Activated T-cell treated with anti-CD3 and anti-CD28 coated beads, Interleukin-2, amount 50 U/mL, for 72 hours (primary cell): ENCODE data around the gene NRCAM. TPM values are rescaled to one million over a fixed set of nuclear protein-coding genes. Genes with fewer than 3 reads are reported as not detected.
"Not testable (repeated sequence)": the region's sequence is repeated elsewhere in the genome, so short reads cannot be mapped to it uniquely, and the experiment has no call there.

Experiments
- ATAC-seq, 2 donors: fragments of 150-1000 bp; cut with Tn5 transposase; replicated peaks in 1 of 2; 2 replicates each; pipeline ENCODE4 v1.10.0; 2021; ENCODE audit warnings: moderate library complexity in 2 of 2, mild to moderate bottlenecking in 1 of 2
- DNase-seq, 2 donors: peaks; one replicate each; pipeline ENCODE4 v3.0.0; 2021 to 2022; ENCODE audit warnings: mixed read lengths in 1 of 2
- H3K27ac Mint-ChIP-seq: one replicate; pipeline ENCODE4 v1.8.0; 2022; ENCODE audit warnings: mild to moderate bottlenecking, moderate library complexity, mixed read lengths
- H3K27me3 Mint-ChIP-seq: one replicate; pipeline ENCODE4 v1.8.0; 2022; ENCODE audit warnings: low read depth, mixed read lengths
- H3K36me3 Mint-ChIP-seq, 2 donors: one replicate each; pipeline ENCODE4 v1.8.0; 2022; ENCODE audit warnings: mixed read lengths in 2 of 2, mild to moderate bottlenecking in 1 of 2; ENCODE audit not compliant: insufficient read depth in 2 of 2
- H3K4me1 Mint-ChIP-seq: one replicate; pipeline ENCODE4 v1.8.0; 2022; ENCODE audit warnings: low read depth, mixed read lengths
- H3K4me3 Mint-ChIP-seq, 2 donors: one replicate each; pipeline ENCODE4 v1.8.0; 2022; ENCODE audit warnings: mild to moderate bottlenecking in 2 of 2, mixed read lengths in 2 of 2, moderate library complexity in 2 of 2
- H3K9me3 Mint-ChIP-seq, 2 donors: one replicate each; pipeline ENCODE4 v1.8.0; 2022; ENCODE audit warnings: mixed read lengths in 2 of 2
- total RNA-seq, 2 donors: library from RNA; stranded (reverse); gene quantifications; one replicate each; pipeline ENCODE4 v1.2.3, GENCODE V29; 2022

NRCAM gene
- total RNA-seq, result 1 to 10 TPM; 2.5 to 4.1 TPM

DNA sequence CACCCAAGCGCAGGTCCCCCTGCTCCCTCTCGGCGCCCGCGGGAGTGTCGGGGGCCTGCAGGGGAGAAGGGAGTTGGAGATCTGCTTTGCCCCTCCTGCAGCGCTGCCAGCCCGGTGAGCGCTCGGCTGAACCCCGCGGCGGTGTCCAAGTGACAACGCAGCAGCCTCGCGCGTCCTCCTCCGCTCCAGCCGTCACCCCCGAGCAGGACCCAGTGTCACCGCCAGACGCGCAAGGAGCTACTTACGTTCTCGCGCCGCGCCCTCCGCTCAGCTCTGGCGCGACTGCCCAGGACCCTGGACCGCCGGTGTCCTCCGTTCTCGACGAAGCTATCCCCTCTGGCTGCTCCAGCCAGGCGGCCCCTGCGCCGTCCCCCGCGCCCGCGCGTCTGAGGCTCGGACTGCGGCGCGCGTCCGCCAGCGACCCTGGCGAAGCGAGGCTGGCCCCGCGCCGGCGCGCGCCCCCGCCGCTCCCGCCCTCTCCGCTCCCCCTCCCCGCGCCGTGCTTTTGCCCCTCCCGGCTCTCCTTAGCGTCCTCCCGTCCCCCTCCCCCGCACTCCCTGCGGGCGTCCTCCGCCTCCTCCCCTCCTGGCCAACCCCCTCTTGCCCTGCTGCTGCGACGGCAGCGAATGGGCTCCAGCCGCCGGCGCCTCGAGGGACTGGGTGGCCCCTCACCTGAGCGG, at the start of gene NRCAM:
NRCAM (minus strand) TSS at position 439 of the 680 bp plus-strand sequence. CDS start 216,372 bp downstream, outside the sequence.
- no peaks in the 10 kb centered on the region for H3K36me3 Mint-ChIP-seq

DNA sequence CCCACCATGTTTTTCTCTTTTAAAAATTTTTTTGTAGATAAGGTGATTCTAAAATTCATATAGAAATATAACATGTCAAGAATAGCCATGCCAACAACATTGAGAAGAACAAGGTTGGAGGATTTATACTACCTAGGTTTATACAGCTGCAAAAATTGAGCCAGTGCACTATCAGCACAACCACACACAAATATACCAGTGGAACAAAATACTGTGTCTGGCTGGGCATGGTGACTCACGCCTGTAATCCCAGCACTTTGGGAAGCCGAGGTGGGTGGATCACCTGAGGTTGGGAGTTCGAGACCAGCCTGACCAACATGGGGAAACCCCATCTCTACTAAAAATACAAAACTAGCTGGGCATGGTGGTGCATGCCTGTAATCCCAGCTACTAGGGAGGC, 48.3 kb upstream of the NRCAM start:
- H3K36me3 Mint-ChIP-seq, result peaks cover 6 to 13% of the 10 kb centered on the region in 2 donors
- not testable (repeated sequence) for H3K9me3 Mint-ChIP-seq, H3K27ac Mint-ChIP-seq, H3K4me1 Mint-ChIP-seq, H3K27me3 Mint-ChIP-seq, DNase-seq, H3K4me3 Mint-ChIP-seq
- ATAC-seq, result peak in 1 of 2 donors; percentile 36

More for the DNA sequence above, at the start of gene NRCAM:
- H3K27ac Mint-ChIP-seq, result peak within 1 kb of the TSS; percentile 24
- ATAC-seq (peak; percentile 64 to 67), DNase-seq (peak; percentile 52 to 67)
- peak within 1 kb of the TSS; percentile 78 to 88 for H3K4me3 Mint-ChIP-seq
- H3K9me3 Mint-ChIP-seq, result no peaks in the 10 kb centered on the region
- H3K27me3 Mint-ChIP-seq, result peaks cover 54% of the 10 kb centered on the region
- peaks cover 28% of the 10 kb centered on the region for H3K4me1 Mint-ChIP-seq

DNA sequence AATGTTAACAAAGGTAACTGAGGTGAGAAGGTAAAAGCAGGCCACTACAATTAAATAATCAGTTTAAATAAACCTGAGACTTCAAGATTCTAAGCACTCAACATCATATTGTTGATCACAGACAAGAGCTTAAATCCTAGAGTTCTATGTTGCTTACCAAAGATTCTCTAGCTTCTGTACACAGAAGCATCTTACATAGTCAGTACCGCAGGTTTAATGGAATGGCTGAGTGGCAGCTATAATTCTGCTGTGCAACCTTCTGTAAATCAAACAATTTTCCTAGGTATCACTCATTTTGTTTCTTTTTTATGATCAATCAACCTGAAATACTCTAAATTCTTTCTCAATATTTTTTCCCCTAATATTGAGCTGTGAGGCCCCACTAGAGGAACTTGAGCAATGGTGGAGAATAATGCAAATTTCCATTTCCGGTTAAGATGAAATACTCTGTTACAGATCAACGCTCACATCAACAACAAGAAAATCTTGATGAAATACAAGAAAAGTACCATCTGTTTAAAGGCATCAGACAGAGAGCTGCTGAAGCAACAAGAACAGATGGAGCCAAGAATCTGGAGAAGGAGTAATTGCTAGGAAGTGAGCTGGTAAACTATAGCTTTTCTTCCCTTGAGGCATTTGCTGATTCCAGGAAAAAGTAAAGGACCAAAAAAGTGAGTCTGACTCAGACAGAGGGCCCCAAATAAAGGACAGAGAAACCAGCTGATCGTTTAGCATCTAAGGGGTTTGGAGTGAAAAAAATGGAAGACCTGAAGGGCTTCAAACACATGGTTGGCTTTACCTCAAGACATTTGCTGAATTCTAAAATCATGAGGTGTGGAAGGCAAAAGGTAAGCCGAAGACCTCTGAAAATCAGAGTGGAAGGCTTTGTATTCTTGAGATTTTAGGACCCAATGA, 47.1 kb upstream of the NRCAM start:
- H3K36me3 Mint-ChIP-seq, result peaks cover 6 to 15% of the 10 kb centered on the region in 2 donors
- no peak overlapping the region for H3K4me3 Mint-ChIP-seq
- DNase-seq (no peak), ATAC-seq (no peak)
- peaks cover 6% of the 10 kb centered on the region for H3K4me1 Mint-ChIP-seq
- H3K27me3 Mint-ChIP-seq, result no peaks in the 10 kb centered on the region
- H3K9me3 Mint-ChIP-seq, result no peaks in the 10 kb centered on the region
- peak overlapping the region; percentile 70 for H3K27ac Mint-ChIP-seq

DNA sequence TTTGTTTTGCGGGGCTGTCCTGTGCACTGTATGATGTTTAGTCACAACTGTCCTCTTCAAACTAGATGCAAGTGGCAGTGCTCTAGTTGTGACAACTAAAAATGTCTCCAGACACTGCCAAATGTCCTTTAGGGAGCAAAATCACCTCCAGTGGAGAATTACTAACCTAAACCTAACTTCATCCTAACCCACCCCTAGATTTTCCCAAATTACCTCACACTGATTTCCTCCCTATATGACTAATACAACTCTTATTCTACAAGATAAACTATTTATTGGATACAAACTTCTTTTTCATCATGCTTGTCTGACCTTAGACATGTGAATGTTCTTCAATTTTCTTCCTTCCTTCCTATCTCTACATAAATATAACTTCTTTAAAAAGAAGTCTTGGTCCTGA, 43.3 kb upstream of the NRCAM start:
- DNase-seq (no peak), ATAC-seq (no peak)
- H3K4me1 Mint-ChIP-seq, result peaks cover 2% of the 10 kb centered on the region
- no peak overlapping the region for H3K4me3 Mint-ChIP-seq
- peaks cover 8 to 14% of the 10 kb centered on the region in 2 donors for H3K36me3 Mint-ChIP-seq
- peak overlapping the region; percentile 89 for H3K27ac Mint-ChIP-seq
- no peaks in the 10 kb centered on the region for H3K9me3 Mint-ChIP-seq
- H3K27me3 Mint-ChIP-seq, result no peaks in the 10 kb centered on the region

DNA sequence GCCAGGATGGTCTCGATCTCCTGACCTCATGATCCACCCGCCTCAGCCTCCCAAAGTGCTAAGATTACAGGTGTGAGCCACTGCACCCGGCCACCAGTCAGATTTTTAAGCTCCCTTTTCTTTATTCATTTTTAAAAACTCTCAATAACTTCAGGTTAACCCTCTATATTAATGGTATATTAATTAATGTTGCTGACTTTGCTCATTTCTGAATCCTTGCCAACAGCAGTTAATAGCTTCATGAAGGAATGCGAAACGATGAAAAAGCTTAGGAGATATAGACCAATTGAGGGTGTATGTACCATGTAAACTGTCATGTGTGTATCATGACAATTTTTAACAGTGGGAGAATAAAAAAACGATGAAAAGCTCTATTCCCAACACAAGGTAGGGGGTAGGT, 42.2 kb upstream of the NRCAM start:
- ATAC-seq (no peak), DNase-seq (no peak)
- H3K27ac Mint-ChIP-seq, result no peak overlapping the region
- peaks cover 8 to 14% of the 10 kb centered on the region in 2 donors for H3K36me3 Mint-ChIP-seq
- H3K4me1 Mint-ChIP-seq, result no peaks in the 10 kb centered on the region
- no peaks in the 10 kb centered on the region for H3K27me3 Mint-ChIP-seq
- H3K9me3 Mint-ChIP-seq, result no peaks in the 10 kb centered on the region
- H3K4me3 Mint-ChIP-seq, result no peak overlapping the region

DNA sequence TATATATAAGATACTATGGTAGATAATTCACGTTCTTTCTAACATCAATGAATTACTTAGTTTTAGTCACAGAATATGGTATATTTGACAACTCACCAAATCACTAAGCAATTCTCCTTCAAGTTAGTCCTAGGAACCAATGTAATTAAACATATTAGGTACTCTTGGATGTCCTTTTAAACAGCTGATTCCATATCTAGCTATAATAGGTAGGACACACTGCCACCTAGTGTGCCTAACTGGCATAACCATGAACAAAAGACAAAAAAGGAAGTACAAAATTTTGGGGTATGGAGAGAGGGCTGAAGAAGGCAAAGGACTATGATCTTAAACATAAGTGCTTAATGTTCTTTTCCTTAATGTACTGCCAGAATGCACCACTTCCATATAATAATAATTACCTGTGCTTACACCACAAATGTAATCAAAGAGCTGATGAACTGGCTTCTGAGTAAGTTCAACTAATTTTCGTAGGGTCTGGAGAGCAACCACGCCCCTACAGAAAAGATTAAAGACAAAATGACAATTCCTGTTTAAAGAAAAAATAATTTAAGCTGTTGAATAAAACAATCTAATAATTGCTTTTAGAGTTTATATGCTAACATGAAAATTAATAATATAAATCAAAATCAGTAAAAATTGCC, 41.0 kb upstream of the NRCAM start:
- Mint-ChIP-seq H3K27me3 (no peaks in the 10 kb centered on the region), H3K36me3 (peaks cover 6 to 12% of the 10 kb centered on the region in 2 donors), H3K9me3 (no peaks in the 10 kb centered on the region), H3K4me1 (peaks cover 5% of the 10 kb centered on the region), H3K27ac (no peak overlapping the region), H3K4me3 (no peak overlapping the region)
- ATAC-seq (peak in 1 of 2 donors; percentile 42), DNase-seq (peak; percentile 36 to 43)

DNA sequence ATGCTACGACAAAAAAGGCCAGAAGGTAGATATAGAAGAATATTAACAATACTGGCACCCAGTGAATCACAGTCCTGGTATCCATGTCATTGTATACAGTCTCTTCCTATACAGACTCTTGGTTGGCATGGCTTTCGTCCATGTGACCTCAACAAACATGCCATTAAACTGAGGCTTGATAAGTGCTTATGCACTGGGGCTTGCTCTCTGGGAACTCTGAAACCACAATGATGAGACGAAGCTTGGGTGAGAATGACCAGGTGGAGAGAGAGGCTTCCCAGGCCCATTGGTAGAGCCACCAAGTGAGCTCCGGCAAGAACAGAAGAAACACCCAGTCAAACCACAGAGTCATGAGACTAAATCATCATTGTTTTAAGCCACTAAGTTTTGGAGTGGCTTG, 36.5 kb upstream of the NRCAM start:
- DNase-seq (no peak), ATAC-seq (no peak)
- Mint-ChIP-seq H3K36me3 (peaks cover 4 to 5% of the 10 kb centered on the region in 2 donors), H3K9me3 (no peaks in the 10 kb centered on the region), H3K4me1 (peaks cover 5% of the 10 kb centered on the region), H3K27me3 (no peaks in the 10 kb centered on the region), H3K27ac (no peak overlapping the region), H3K4me3 (no peak overlapping the region)

DNA sequence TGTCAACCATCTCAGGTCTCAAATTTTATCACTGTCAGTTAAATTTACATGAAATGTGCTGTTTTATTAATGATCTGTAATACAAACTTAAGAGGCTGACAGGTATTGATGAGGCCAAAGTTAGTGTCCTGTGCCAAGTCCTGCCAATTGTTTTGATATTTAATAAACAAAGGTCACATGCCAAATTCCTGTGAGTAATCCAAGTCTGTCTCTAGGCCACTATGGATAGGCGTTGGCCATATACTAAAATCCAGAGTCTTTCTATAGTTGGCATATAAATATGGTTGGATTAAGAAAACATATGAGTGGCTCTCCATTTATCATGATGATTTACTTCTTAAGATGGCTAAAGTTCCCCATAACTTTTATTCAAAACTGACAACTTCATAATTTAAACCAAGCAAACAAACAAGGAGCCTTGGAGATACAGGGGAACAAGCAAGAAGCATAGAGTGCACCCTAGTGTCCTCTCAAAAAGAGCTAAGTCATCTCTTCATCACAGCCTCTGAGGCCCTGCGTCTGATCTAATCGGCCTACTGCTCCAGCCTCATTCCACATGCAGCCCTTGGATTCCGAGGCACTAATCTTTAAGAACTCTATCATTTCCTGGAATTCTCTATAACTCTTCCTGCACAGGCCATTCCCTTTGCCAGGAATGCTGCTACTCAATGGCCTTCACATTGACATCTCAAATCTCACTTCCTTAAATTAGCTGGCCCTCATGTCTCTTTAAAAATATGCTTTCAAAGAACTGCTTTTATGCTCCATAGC, 32.7 kb upstream of the NRCAM start:
- Mint-ChIP-seq H3K36me3 (peaks cover 0 to 2% of the 10 kb centered on the region in 2 donors), H3K4me1 (peaks cover 5% of the 10 kb centered on the region), H3K27ac (no peak overlapping the region), H3K9me3 (no peaks in the 10 kb centered on the region), H3K27me3 (no peaks in the 10 kb centered on the region), H3K4me3 (no peak overlapping the region)
- DNase-seq, result no peak
- ATAC-seq, result no peak

DNA sequence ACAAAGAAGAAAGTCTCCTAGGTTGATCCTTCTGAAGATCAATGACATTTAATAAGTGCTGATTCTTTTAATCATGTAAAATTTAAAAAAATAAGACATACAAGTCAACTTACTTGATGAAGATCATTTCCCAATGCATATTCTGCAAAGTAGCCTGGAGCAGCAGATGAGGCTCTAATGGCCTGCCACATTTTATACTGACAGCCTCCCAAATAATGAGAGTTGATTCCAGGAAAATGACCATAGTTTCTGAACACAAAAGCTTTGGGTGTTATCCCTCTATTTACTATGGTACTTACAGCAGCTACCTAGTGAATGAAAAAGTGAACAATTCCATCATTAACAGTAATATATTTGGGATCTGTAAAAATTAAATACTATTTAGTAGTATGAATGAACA, 31.4 kb upstream of the NRCAM start:
- Mint-ChIP-seq H3K4me3 (no peak overlapping the region), H3K36me3 (peaks cover 0 to 2% of the 10 kb centered on the region in 2 donors), H3K27ac (no peak overlapping the region), H3K27me3 (no peaks in the 10 kb centered on the region), H3K9me3 (no peaks in the 10 kb centered on the region), H3K4me1 (peaks cover under 1% of the 10 kb centered on the region)
- DNase-seq (no peak), ATAC-seq (no peak)

DNA sequence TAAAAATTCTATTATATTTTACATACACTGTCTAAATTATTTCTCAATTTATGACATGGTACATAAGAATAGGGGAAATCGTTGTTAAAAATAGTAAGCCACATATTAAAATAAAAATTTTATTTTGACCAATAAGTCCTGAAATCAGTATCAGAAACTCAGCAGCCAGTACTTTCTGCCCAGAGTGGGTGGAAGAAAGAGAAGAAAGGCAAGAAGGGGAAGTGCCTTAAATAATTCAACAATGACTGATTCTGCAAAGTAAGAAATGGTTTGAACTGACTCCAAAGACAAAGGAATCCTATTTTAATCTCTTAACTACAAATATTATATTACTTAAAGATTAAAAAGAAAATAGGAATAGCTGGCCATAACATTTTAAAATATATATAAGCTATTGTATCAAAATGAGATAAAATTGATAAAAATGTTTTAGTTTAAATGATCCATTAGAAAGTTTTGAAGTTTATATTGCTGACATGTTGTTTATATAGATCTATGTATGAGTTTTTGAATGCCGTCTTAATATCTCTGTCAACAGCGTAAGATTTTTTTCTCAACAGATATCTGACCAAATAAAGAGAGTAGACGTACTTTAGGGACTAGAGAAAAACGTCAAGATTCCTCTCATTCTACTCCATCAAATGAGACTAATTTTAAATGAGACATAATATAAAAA, 30.2 kb upstream of the NRCAM start:
- DNase-seq (no peak), ATAC-seq (no peak)
- Mint-ChIP-seq H3K9me3 (no peaks in the 10 kb centered on the region), H3K4me1 (no peaks in the 10 kb centered on the region), H3K27me3 (no peaks in the 10 kb centered on the region), H3K27ac (no peak overlapping the region), H3K4me3 (no peak overlapping the region), H3K36me3 (peaks cover 0 to 2% of the 10 kb centered on the region in 2 donors)

DNA sequence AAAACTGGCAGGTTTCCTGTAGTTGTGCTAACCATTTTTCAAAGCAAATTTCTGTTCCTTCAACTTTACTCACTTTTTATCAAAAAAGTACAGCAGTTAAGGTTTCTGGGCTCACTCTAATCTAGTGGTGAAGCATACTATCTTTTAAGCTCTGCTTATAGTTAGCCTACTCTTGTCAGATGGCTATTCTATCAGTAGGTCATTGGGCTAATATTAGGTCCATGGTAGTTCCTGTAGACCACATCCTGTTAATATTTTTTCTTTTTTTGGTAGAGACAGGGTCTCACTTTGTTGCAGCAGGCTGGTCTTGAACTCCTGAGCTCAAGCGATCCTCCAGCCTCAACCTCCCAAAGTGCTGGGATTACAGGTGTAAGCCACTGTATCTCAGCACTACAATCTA, 27.9 kb upstream of the NRCAM start:
- no peak overlapping the region for H3K4me3 Mint-ChIP-seq
- DNase-seq (no peak), ATAC-seq (no peak)
- no peaks in the 10 kb centered on the region for H3K4me1 Mint-ChIP-seq
- no peaks in the 10 kb centered on the region for H3K27me3 Mint-ChIP-seq
- peaks cover 0 to 2% of the 10 kb centered on the region in 2 donors for H3K36me3 Mint-ChIP-seq
- H3K9me3 Mint-ChIP-seq, result no peaks in the 10 kb centered on the region
- no peak overlapping the region for H3K27ac Mint-ChIP-seq

DNA sequence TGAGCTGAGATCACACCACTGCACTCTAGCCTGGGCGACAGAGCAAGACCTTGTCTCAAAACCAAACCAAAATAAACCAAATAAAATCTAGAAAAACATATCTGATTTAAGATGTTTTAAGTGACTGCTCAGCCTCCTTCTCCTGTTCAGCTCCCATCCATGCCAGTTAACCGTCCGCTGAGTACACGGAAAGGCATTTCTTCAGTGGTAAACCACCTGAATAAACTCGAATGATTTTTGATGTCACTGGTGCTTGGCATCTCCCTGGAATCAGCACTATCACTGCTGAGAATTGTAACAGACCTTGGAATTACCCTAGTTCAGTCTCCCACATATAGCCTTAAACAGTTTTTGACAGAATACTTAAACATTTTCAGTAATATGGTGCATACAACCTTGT, 24.1 kb upstream of the NRCAM start:
- H3K9me3 Mint-ChIP-seq, result no peaks in the 10 kb centered on the region

More for the DNA sequence above, 24.1 kb upstream of the NRCAM start:
- no peaks in the 10 kb centered on the region for H3K4me1 Mint-ChIP-seq
- no peak overlapping the region for H3K27ac Mint-ChIP-seq
- no peak overlapping the region for H3K4me3 Mint-ChIP-seq
- no peaks in the 10 kb centered on the region for H3K27me3 Mint-ChIP-seq
- no peak for ATAC-seq
- peaks cover 2 to 7% of the 10 kb centered on the region in 2 donors for H3K36me3 Mint-ChIP-seq
- DNase-seq, result no peak
